Activated CD8-positive, alpha-beta T cell treated with anti-CD3 and anti-CD28 coated beads, Interleukin-2, amount 10 ng/mL, durations not matched to agents 7 days and 5 days (primary cell): Measurements from ENCODE around the gene SLC7A10. TPM values are rescaled to one million over a fixed set of nuclear protein-coding genes. Genes with fewer than 3 reads are reported as not detected.
"Not testable (repeated sequence)": the region's sequence is repeated elsewhere in the genome, so short reads cannot be mapped to it uniquely, and the experiment has no call there.

Experiments
- ATAC-seq: fragments of 150-1000 bp; cut with Tn5 transposase; one replicate; pipeline ENCODE4 v1.10.0; 2021; ENCODE audit warnings: moderate library complexity
- CTCF ChIA-PET: fragments of 350-600 bp; sonication (Branson Sonifier 250); formaldehyde crosslinking; loops from one replicate; lab custom pipeline; 2021; ENCODE audit warnings: antibody characterized with exemption; lab: Charles Lee
- POLR2A ChIA-PET: fragments of 350-600 bp; sonication (Branson Sonifier 250); formaldehyde crosslinking; loops from one replicate; lab custom pipeline; 2021; ENCODE audit warnings: antibody characterized with exemption; lab: Charles Lee
- DNase-seq: peaks from one replicate; pipeline ENCODE4 v3.0.0-alpha.2; 2020
- H3K27ac Mint-ChIP-seq: one replicate; pipeline ENCODE4 v1.8.0; 2021; ENCODE audit warnings: mild to moderate bottlenecking, mixed read lengths
- H3K27me3 Mint-ChIP-seq: one replicate; pipeline ENCODE4 v1.8.0; 2021; ENCODE audit warnings: low read depth, mixed read lengths
- H3K36me3 Mint-ChIP-seq: one replicate; pipeline ENCODE4 v1.8.0; 2021; ENCODE audit warnings: low read depth, mixed read lengths
- H3K4me1 Mint-ChIP-seq: one replicate; pipeline ENCODE4 v1.8.0; 2021; ENCODE audit warnings: low read depth, mixed read lengths
- H3K4me3 Mint-ChIP-seq: one replicate; pipeline ENCODE4 v1.8.0; 2021; ENCODE audit warnings: mild to moderate bottlenecking, mixed read lengths
- H3K9me3 Mint-ChIP-seq: one replicate; pipeline ENCODE4 v1.8.0; 2022; ENCODE audit warnings: mixed read lengths; ENCODE audit not compliant: insufficient read depth
- total RNA-seq, 2 experiments: library from RNA; stranded (reverse); gene quantifications; one replicate each; pipeline ENCODE4 v1.2.3, GENCODE V29; 2021

The SLC7A10 gene
- total RNA-seq, 2 experiments from 2014 or later = not detected

DNA sequence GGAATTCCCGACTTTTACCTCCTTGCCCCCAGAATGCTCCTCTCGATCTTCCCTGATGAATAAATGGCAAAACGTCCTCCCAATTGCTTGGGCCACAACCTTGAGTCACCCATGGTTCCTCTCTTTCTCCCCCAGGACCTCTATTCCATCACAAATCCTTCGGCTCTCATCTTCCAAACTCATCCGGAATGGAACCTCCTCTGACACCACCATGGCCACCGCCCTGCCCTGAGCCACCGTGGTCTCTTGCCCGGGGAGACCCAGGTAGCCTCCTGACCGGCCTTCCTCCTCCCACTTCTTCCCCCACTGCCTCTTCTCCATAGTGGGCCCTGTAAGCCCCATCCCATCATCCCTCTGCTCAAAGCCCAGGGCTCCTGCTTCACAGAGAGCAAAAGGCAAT is 4.9 kb downstream of the SLC7A10 start:
- Mint-ChIP-seq H3K9me3 (no peaks in the 10 kb centered on the region), H3K27me3 (peaks cover 20% of the 10 kb centered on the region), H3K36me3 (no peaks in the 10 kb centered on the region), H3K27ac (no peak overlapping the region), H3K4me1 (no peaks in the 10 kb centered on the region), H3K4me3 (no peak overlapping the region)
- no peak for ATAC-seq
- ChIA-PET POLR2A (no interaction called here), CTCF (interaction anchor here (0.6 kb wide), 1 partner anchor 85 kb away, joined by 3 read pairs; no protein-coding TSS in a partner anchor)
- no peak for DNase-seq

- no peaks in the 10 kb centered on the region for H3K36me3 Mint-ChIP-seq
- DNase-seq (no peak), ATAC-seq (no peak)
- H3K4me1 Mint-ChIP-seq = no peaks in the 10 kb centered on the region
- ChIA-PET CTCF (no interaction called here), POLR2A (no interaction called here)
- H3K27ac Mint-ChIP-seq = no peak overlapping the region
- H3K4me3 Mint-ChIP-seq = no peak overlapping the region
- peaks cover 19% of the 10 kb centered on the region for H3K27me3 Mint-ChIP-seq
- H3K9me3 Mint-ChIP-seq = no peaks in the 10 kb centered on the region
Measured at GRCh38 chr19:33220115-33220514, 5.5 kb downstream of the SLC7A10 start.

DNA sequence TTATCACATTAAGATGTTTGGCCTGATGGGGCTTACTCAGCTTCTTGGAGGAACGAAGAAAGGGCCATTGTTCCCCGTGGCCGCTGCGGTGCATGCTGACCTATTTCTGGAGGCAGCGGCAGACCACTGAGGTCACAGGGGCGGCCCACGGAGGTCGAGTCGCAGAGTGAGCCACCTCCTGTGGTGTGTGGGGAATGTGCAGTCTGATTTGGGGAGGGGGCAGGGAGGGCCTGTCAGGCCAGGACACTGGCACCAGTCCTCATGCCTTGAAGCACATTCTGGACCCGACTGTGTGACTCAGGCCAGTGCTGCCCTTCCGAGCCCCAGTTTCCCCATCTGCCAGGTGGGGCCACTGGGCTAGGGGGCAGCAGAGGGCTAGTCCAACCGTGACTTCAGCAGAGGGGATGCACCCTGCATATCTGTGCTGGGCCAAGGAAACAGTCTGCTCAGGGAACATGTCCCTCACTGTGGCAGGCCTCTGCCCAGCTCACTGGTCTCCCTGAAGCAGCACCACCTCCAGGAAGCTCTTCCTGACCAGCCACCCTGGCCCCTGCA is 6.3 kb downstream of the SLC7A10 start:
- ChIA-PET POLR2A (no interaction called here), CTCF (no interaction called here)
- Mint-ChIP-seq H3K4me1 (no peaks in the 10 kb centered on the region), H3K36me3 (no peaks in the 10 kb centered on the region), H3K27ac (no peak overlapping the region), H3K4me3 (no peak overlapping the region), H3K27me3 (peaks cover 11% of the 10 kb centered on the region), H3K9me3 (no peaks in the 10 kb centered on the region)
- ATAC-seq (no peak), DNase-seq (no peak)

DNA sequence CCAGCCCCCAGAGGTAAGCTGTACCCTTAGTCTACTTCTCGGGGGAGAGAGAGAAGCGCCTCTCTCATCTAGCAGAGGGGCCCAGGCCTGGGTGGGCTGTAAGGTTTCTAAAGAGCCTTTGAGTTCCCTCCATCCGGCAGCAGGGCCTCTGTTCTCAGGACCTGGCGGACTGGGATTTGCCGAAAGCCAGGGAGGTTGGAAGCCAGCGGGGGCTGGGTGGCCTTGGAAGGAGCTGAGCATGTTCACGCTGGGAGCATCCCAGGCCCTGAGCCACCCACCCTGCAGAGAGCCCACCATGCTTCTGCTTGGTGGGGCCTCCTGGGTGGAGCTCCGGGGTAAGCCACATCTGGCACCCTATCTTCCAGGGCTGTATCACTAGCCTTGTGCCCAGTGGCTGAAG is 7.8 kb downstream of the SLC7A10 start:
- H3K9me3 Mint-ChIP-seq = no peaks in the 10 kb centered on the region
- peaks cover 6% of the 10 kb centered on the region for H3K27me3 Mint-ChIP-seq
- no peaks in the 10 kb centered on the region for H3K36me3 Mint-ChIP-seq
- H3K4me3 Mint-ChIP-seq = no peak overlapping the region
- no peak for ATAC-seq
- ChIA-PET POLR2A (no interaction called here), CTCF (interaction anchor here (1.3 kb wide), 1 partner anchor 12 kb away, joined by 3 read pairs; no protein-coding TSS in a partner anchor)
- H3K4me1 Mint-ChIP-seq = no peaks in the 10 kb centered on the region
- DNase-seq = no peak
- no peak overlapping the region for H3K27ac Mint-ChIP-seq

GRCh38 chr19:33216198-33216830 is 9.3 kb downstream of the SLC7A10 start:
- no peak overlapping the region for H3K4me3 Mint-ChIP-seq
- no peaks in the 10 kb centered on the region for H3K9me3 Mint-ChIP-seq
- H3K36me3 Mint-ChIP-seq = no peaks in the 10 kb centered on the region
- no peak overlapping the region for H3K27ac Mint-ChIP-seq
- H3K27me3 Mint-ChIP-seq = no peaks in the 10 kb centered on the region
- no peaks in the 10 kb centered on the region for H3K4me1 Mint-ChIP-seq
- DNase-seq (no peak), ATAC-seq (no peak)
- POLR2A ChIA-PET = no interaction called here
- CTCF ChIA-PET = no interaction called here

- POLR2A ChIA-PET = no interaction called here
- Mint-ChIP-seq H3K36me3 (no peaks in the 10 kb centered on the region), H3K9me3 (no peaks in the 10 kb centered on the region), H3K27me3 (no peaks in the 10 kb centered on the region), H3K4me3 (no peak overlapping the region), H3K4me1 (no peaks in the 10 kb centered on the region), H3K27ac (no peak overlapping the region)
- no peak for DNase-seq
- no peak for ATAC-seq
- CTCF ChIA-PET = no interaction called here
Measured at GRCh38 chr19:33215438-33216197, 10.0 kb downstream of the SLC7A10 start.

DNA sequence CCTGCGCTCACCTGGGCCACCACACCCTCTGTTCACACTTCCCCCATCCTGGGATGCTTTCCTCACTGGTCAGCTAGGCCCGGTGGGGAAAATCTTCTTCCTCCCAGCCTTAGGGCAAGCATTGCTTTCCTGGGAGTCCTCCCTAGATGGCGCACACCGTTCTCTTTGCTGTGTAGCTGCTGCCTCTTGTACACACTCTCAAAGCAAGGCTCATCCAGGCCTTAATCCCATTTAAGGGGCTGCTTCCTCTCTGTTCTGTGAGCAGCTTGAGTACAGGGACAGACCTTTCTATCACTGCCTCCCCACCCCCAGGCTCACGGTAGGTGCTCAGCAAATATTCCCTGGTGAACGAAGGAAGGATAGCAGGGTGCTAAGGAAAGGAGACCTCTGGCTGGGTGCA is 11.1 kb downstream of the SLC7A10 start:
- POLR2A ChIA-PET = no interaction called here
- Mint-ChIP-seq H3K4me1 (no peaks in the 10 kb centered on the region), H3K36me3 (no peaks in the 10 kb centered on the region), H3K4me3 (no peak overlapping the region), H3K27ac (no peak overlapping the region), H3K9me3 (no peaks in the 10 kb centered on the region), H3K27me3 (no peaks in the 10 kb centered on the region)
- ATAC-seq (no peak), DNase-seq (no peak)
- CTCF ChIA-PET = no interaction called here

GRCh38 chr19:33212436-33213172 is 13.0 kb downstream of the SLC7A10 start:
- no peak for ATAC-seq
- DNase-seq = no peak
- Mint-ChIP-seq H3K4me3 (no peak overlapping the region), H3K27me3 (no peaks in the 10 kb centered on the region), H3K36me3 (no peaks in the 10 kb centered on the region), H3K9me3 (no peaks in the 10 kb centered on the region), H3K4me1 (no peaks in the 10 kb centered on the region), H3K27ac (no peak overlapping the region)
- ChIA-PET CTCF (no interaction called here), POLR2A (no interaction called here)

DNA sequence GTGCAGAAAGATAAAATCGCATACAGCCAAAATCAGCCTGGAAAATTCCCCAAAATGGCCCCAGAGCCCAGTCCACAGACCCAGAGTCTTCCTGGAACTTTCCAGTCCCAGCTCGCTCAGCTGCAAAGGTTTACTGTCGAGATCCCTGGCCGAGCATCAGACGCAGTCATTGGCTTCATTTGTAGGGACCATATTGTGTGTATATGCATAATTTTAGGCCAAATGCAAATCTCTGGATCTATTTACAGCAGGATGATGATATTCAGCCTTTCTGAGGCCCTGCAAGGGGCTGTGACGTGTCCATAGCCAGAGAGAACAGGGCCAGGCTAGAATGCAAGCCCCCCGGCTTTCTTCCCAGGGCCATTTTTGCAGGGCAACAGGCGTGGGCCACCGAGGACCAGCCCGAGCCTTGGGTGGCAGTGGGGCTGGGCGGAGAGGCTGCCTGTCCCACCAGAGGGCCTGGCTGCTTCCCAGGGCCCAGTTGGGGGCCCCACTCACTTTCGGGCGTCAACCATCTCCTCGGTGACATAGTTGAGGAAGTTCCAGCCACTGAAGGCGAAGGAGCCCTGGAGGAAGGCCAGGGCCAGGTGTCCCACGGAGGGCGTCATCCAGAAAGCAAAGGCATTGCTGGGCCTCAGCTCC is 13.7 kb downstream of the SLC7A10 start:
- H3K27me3 Mint-ChIP-seq = no peaks in the 10 kb centered on the region
- H3K4me3 Mint-ChIP-seq = no peak overlapping the region
- no peaks in the 10 kb centered on the region for H3K9me3 Mint-ChIP-seq
- DNase-seq (no peak), ATAC-seq (no peak)
- CTCF ChIA-PET = no interaction called here
- no peak overlapping the region for H3K27ac Mint-ChIP-seq
- POLR2A ChIA-PET = no interaction called here
- H3K36me3 Mint-ChIP-seq = no peaks in the 10 kb centered on the region
- H3K4me1 Mint-ChIP-seq = no peaks in the 10 kb centered on the region

- H3K9me3 Mint-ChIP-seq = no peaks in the 10 kb centered on the region
- no peak for ATAC-seq
- no peaks in the 10 kb centered on the region for H3K4me1 Mint-ChIP-seq
- no peak for DNase-seq
- H3K4me3 Mint-ChIP-seq = no peak overlapping the region
- no peaks in the 10 kb centered on the region for H3K27me3 Mint-ChIP-seq
- H3K36me3 Mint-ChIP-seq = no peaks in the 10 kb centered on the region
- POLR2A ChIA-PET = no interaction called here
- CTCF ChIA-PET = no interaction called here
- no peak overlapping the region for H3K27ac Mint-ChIP-seq
Measured at GRCh38 chr19:33210266-33210940, 15.2 kb downstream of the SLC7A10 start.

DNA sequence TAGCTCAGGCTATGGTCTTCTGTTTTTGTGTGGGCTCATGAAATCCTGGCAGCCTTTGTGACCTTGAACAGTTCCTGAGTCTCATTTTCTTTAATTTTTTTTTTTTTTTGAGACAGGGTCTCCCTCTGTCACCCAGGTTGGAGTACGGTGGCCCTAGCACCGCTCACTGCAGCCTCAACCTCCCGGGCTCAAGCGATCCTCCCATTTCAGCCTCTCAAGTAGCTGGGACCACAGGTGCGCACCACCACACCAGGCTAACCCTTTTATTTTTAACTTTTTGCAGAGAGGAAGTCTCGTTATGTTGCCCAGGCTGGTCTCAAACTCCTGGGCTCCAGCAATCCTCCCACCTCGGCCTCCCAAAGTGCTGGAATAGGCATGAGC is 15.8 kb downstream of the SLC7A10 start:
- H3K9me3 Mint-ChIP-seq, H3K4me3 Mint-ChIP-seq, POLR2A ChIA-PET, H3K36me3 Mint-ChIP-seq, H3K27me3 Mint-ChIP-seq, H3K4me1 Mint-ChIP-seq, H3K27ac Mint-ChIP-seq, DNase-seq, ATAC-seq: not testable (repeated sequence)
- CTCF ChIA-PET = interaction anchor here (1.6 kb wide), 1 partner anchor 25 kb away, joined by 4 read pairs; no protein-coding TSS in a partner anchor
